Mesenchymal stem cell (in vitro differentiated cells and primary cell): ENCODE data around the gene ATP2C1.

Experiments used
- DNase-seq: peaks from one replicate; pipeline ENCODE4 v3.0.0-alpha.2; 2013
- H2AFZ ChIP-seq: one replicate; pipeline ENCODE4 v1.6.1; 2013; ENCODE audit warnings: low read depth, mild to moderate bottlenecking, control low read depth, inconsistent platforms, low read length, moderate library complexity
- H2AK5ac ChIP-seq: 2 replicates; pipeline ENCODE4 v1.6.1; 2013; ENCODE audit warnings: low read length, moderate library complexity, mild to moderate bottlenecking, inconsistent platforms; ENCODE audit not compliant: severe bottlenecking
- H2BK120ac ChIP-seq: one replicate; pipeline ENCODE4 v1.6.1; 2013; ENCODE audit warnings: low read depth, mild to moderate bottlenecking, inconsistent platforms, low read length, moderate library complexity
- H2BK12ac ChIP-seq, 2 experiments: one replicate each; pipeline ENCODE4 v1.6.1; 2013; ENCODE audit warnings: inconsistent platforms in 2 of 2, low read length in 2 of 2, mild to moderate bottlenecking in 2 of 2, moderate library complexity in 2 of 2, control low read depth in 1 of 2
- H2BK15ac ChIP-seq: one replicate; pipeline ENCODE4 v1.6.1; 2013; ENCODE audit warnings: mild to moderate bottlenecking, low read depth, inconsistent platforms; ENCODE audit not compliant: poor library complexity, severe bottlenecking
- H2BK5ac ChIP-seq: 2 replicates; pipeline ENCODE4 v1.6.1; 2013; ENCODE audit warnings: low read depth, mild to moderate bottlenecking, low read length, control low read depth, inconsistent platforms; ENCODE audit not compliant: poor library complexity, severe bottlenecking
- H3K14ac ChIP-seq, 2 experiments: one replicate each; pipeline ENCODE4 v1.6.1; 2013; ENCODE audit warnings: inconsistent platforms in 2 of 2, low read length in 2 of 2, control low read depth in 1 of 2, mild to moderate bottlenecking in 1 of 2, moderate library complexity in 1 of 2
- H3K18ac ChIP-seq, 2 experiments: one replicate each; pipeline ENCODE4 v1.6.1; 2013; ENCODE audit warnings: inconsistent platforms in 2 of 2, low read length in 2 of 2, control low read depth in 1 of 2, low read depth in 1 of 2, mild to moderate bottlenecking in 1 of 2
- H3K23ac ChIP-seq, 2 experiments: one replicate each; pipeline ENCODE4 v1.6.1; 2013; ENCODE audit warnings: inconsistent platforms in 2 of 2, low read length in 2 of 2, mild to moderate bottlenecking in 2 of 2, moderate library complexity in 2 of 2, control low read depth in 1 of 2
- H3K27ac ChIP-seq: 2 replicates; pipeline ENCODE4 v1.5.1; 2013; ENCODE audit warnings: mild to moderate bottlenecking, moderate library complexity, low read length, control low read depth, inconsistent platforms; ENCODE audit not compliant: poor library complexity, severe bottlenecking
- H3K27me3 ChIP-seq, 2 experiments: 2 replicates each; pipeline versions ENCODE4 v1.6.1 to v1.7.0; 2013; ENCODE audit warnings: low read length in 2 of 2, mild to moderate bottlenecking in 2 of 2, moderate library complexity in 2 of 2, control low read depth in 1 of 2, inconsistent platforms in 1 of 2; ENCODE audit not compliant: control insufficient read depth in 1 of 2, insufficient read depth in 1 of 2
- H3K36me3 ChIP-seq, 2 experiments: 2 replicates each; pipeline versions ENCODE4 v1.6.1 to v1.7.0; 2013; ENCODE audit warnings: low read length in 2 of 2, control low read depth in 1 of 2, inconsistent platforms in 1 of 2, low read depth in 1 of 2, mild to moderate bottlenecking in 1 of 2; ENCODE audit not compliant: insufficient read depth in 2 of 2, control insufficient read depth in 1 of 2
- H3K4ac ChIP-seq, 2 experiments: one replicate each; pipeline ENCODE4 v1.6.1; 2013; ENCODE audit warnings: inconsistent platforms in 2 of 2, low read length in 2 of 2, mild to moderate bottlenecking in 2 of 2, moderate library complexity in 2 of 2, control low read depth in 1 of 2, low read depth in 1 of 2
- H3K4me1 ChIP-seq: 2 replicates; pipeline ENCODE4 v1.6.1; 2013; ENCODE audit warnings: low read depth, low read length, control low read depth; ENCODE audit not compliant: control insufficient read depth, insufficient read depth
- H3K4me2 ChIP-seq: 2 replicates; pipeline ENCODE4 v1.6.1; 2013; ENCODE audit warnings: low read length, mild to moderate bottlenecking, inconsistent platforms; ENCODE audit not compliant: poor library complexity, severe bottlenecking
- H3K4me3 ChIP-seq, 2 experiments: 2 replicates each; pipeline versions ENCODE4 v1.5.1 to v1.7.0; 2013; ENCODE audit warnings: low read length in 2 of 2, mild to moderate bottlenecking in 2 of 2, control low read depth in 1 of 2, low read depth in 1 of 2; ENCODE audit not compliant: insufficient read depth in 1 of 2
- H3K79me1 ChIP-seq: replicated peaks from 2 replicates; pipeline ENCODE4 v1.6.1; 2013; ENCODE audit warnings: mild to moderate bottlenecking, control low read depth, low read length, inconsistent platforms; ENCODE audit not compliant: poor library complexity, severe bottlenecking
- H3K9ac ChIP-seq: 2 replicates; pipeline ENCODE4 v1.7.0; 2013; ENCODE audit warnings: mild to moderate bottlenecking, low read length, moderate library complexity
- H3K9me3 ChIP-seq: 2 replicates; pipeline ENCODE4 v1.7.0; 2013; ENCODE audit warnings: mild to moderate bottlenecking, low read length; ENCODE audit not compliant: control insufficient read depth
- H4K8ac ChIP-seq: one replicate; pipeline ENCODE4 v1.6.1; 2013; ENCODE audit warnings: inconsistent platforms, mild to moderate bottlenecking, low read length, moderate library complexity
- H4K91ac ChIP-seq: one replicate; pipeline ENCODE4 v1.6.1; 2013; ENCODE audit warnings: mild to moderate bottlenecking, low read length, inconsistent platforms
- WGBS: methylation state at CpG from one replicate; pipeline ENCODE4 v1.1.7; 2013; ENCODE audit warnings: mixed read lengths; 5-methylcytosine and 5-hydroxymethylcytosine counted together

The ATP2C1 gene

DNA sequence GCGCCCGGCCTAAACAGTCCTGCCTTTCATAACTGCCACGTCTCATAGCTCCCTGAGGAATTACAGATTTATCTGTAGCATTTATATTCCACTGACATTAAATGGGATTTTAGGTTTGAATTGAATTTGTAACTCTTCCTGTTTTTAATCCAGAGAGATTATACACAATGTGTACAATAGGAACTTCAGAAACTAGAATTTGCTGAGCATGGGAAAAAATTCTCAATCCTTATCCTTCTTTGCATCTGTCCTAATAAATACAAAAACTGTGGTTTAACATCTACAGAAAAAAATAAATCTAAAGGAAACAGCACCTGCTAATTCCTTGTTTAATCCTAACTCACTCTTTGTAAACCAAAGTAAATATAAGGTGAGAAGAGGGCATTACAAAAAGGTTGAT, 135.0 kb downstream of the ATP2C1 start:
- no peaks in the 10 kb centered on the region for H3K4me1 ChIP-seq
- H4K91ac ChIP-seq = no peak overlapping the region
- H3K9ac ChIP-seq = no peak overlapping the region
- no CpG with 5 or more reads among the region's 3 CpGs for WGBS
- H2AFZ ChIP-seq = no peak overlapping the region
- DNase-seq = no peak
- H3K18ac ChIP-seq = no peak overlapping the region
- no peak overlapping the region for H3K14ac ChIP-seq
- H3K27me3 ChIP-seq = no peaks in the 10 kb centered on the region
- no peak overlapping the region for H2BK120ac ChIP-seq
- no peak overlapping the region for H2BK12ac ChIP-seq
- no peaks in the 10 kb centered on the region for H3K9me3 ChIP-seq
- no peak overlapping the region for H3K23ac ChIP-seq
- H3K4me2 ChIP-seq = no peak overlapping the region
- no peak overlapping the region for H2BK5ac ChIP-seq
- no peak overlapping the region for H4K8ac ChIP-seq
- no peak overlapping the region for H3K4me3 ChIP-seq
- H2AK5ac ChIP-seq = no peak overlapping the region
- no peak overlapping the region for H2BK15ac ChIP-seq
- no peak overlapping the region for H3K27ac ChIP-seq
- no peak overlapping the region for H3K4ac ChIP-seq
- peaks cover 9% of the 10 kb centered on the region for H3K79me1 ChIP-seq
- H3K36me3 ChIP-seq = peaks cover 3 to 28% of the 10 kb centered on the region in 2 experiments

DNA sequence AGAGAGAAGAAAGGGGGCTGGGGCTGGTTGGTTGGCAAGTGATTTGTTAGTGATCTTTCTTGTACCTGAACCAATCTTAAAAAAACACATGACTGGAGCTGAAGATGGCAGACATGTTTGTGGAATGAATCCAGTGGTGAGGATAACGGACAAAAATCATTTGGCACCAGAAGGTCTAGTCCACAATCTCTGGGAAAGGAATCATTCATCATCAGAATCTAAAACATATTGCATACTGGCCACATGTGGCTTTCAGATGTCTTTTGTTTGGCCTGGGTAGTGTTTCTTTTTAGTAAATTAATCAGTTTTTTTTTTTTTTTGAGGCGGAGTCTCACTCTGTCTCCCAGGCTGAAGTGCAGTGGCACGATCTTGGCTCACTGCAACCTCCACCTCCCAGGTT, 137.8 kb downstream of the ATP2C1 start:
- WGBS = no CpG with 5 or more reads among the region's 3 CpGs

GRCh38 chr3:131033480-131034080, 139.7 kb downstream of the ATP2C1 start:
- no peak overlapping the region for H2BK120ac ChIP-seq
- H2BK15ac ChIP-seq = no peak overlapping the region
- no peak overlapping the region for H2AK5ac ChIP-seq
- no peak overlapping the region for H2BK12ac ChIP-seq
- no peak overlapping the region for H3K23ac ChIP-seq
- H3K27ac ChIP-seq = no peak overlapping the region
- no peak overlapping the region for H3K9ac ChIP-seq
- DNase-seq = peak; percentile 51
- H2BK5ac ChIP-seq = no peak overlapping the region
- H4K8ac ChIP-seq = no peak overlapping the region
- WGBS = 33% methylated on average over 1 of the region's 1 CpG
- no peak overlapping the region for H2AFZ ChIP-seq
- H4K91ac ChIP-seq = no peak overlapping the region
- H3K36me3 ChIP-seq = peaks cover 3 to 19% of the 10 kb centered on the region in 2 experiments
- no peak overlapping the region for H3K14ac ChIP-seq
- H3K4me1 ChIP-seq = no peaks in the 10 kb centered on the region
- no peak overlapping the region for H3K4ac ChIP-seq
- H3K79me1 ChIP-seq = no peaks in the 10 kb centered on the region
- no peak overlapping the region for H3K18ac ChIP-seq
- H3K9me3 ChIP-seq = no peaks in the 10 kb centered on the region
- H3K4me3 ChIP-seq = no peak overlapping the region
- no peak overlapping the region for H3K4me2 ChIP-seq
- no peaks in the 10 kb centered on the region for H3K27me3 ChIP-seq

More for the DNA sequence above, 137.8 kb downstream of the ATP2C1 start:
- Histone ChIP-seq H3K14ac (no peak overlapping the region), H2BK120ac (no peak overlapping the region), H2AK5ac (no peak overlapping the region), H3K4me2 (no peak overlapping the region), H2BK5ac (no peak overlapping the region), H2AFZ (no peak overlapping the region), H3K4me1 (no peaks in the 10 kb centered on the region), H3K4me3 (no peak overlapping the region), H3K9ac (no peak overlapping the region), H3K23ac (no peak overlapping the region), H3K4ac (no peak overlapping the region), H3K27me3 (no peaks in the 10 kb centered on the region), H4K8ac (no peak overlapping the region), H3K36me3 (peaks cover 3 to 19% of the 10 kb centered on the region in 2 experiments), H2BK15ac (no peak overlapping the region), H3K27ac (no peak overlapping the region), H3K9me3 (no peaks in the 10 kb centered on the region), H2BK12ac (no peak overlapping the region), H3K18ac (no peak overlapping the region), H3K79me1 (no peaks in the 10 kb centered on the region), H4K91ac (no peak overlapping the region)
- no peak for DNase-seq

DNA sequence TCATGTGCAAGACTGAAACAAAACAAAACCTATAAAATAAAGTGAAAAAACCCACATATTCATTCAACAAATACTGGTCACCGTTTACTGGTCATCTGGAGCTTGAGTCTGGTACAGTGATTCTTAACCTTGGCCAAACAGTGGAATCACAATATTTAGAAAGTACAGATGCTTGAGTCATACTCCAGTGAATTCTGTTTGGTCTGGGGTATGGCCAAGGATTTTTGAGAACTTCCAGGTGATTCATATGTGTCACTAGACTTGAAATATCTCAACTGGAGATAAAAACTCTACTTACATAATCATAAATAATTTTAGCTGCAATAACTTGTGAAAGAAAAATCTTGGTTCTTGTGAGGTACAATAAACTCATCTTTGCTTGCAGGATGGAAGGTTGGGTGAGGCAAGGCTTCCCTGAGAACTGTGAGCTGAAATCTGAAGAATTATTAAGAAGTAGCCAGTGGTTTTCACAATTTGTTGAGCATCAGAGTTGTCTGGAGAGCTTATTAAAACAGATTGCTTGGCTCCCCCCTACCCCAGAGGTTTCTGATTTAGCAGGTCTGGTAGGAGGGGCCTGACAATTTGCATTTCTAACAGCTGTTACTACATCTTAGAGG, 142.4 kb downstream of the ATP2C1 start:
- no peaks in the 10 kb centered on the region for H3K9me3 ChIP-seq
- H4K91ac ChIP-seq = no peak overlapping the region
- peaks cover 1% of the 10 kb centered on the region for H3K79me1 ChIP-seq

More for the DNA sequence above, 142.4 kb downstream of the ATP2C1 start:
- WGBS = 78% methylated on average over 1 of the region's 1 CpG
- Histone ChIP-seq H3K4me3 (no peak overlapping the region), H3K4ac (no peak overlapping the region), H2BK12ac (no peak overlapping the region), H3K4me2 (no peak overlapping the region), H3K14ac (no peak overlapping the region), H2BK15ac (no peak overlapping the region), H2AFZ (no peak overlapping the region), H3K27ac (no peak overlapping the region), H2BK5ac (no peak overlapping the region), H3K27me3 (no peaks in the 10 kb centered on the region), H3K18ac (no peak overlapping the region), H2AK5ac (no peak overlapping the region), H3K9ac (no peak overlapping the region), H3K23ac (no peak overlapping the region), H3K36me3 (peaks cover 0 to 3% of the 10 kb centered on the region in 2 experiments), H4K8ac (no peak overlapping the region), H2BK120ac (no peak overlapping the region), H3K4me1 (no peaks in the 10 kb centered on the region)
- peak; percentile 13 for DNase-seq
